Activated CD8-positive, alpha-beta memory T cell treated with anti-CD3 and anti-CD28 coated beads for 24 hours (primary cell): ENCODE data around the gene HS2ST1.
"Not testable (repeated sequence)": the region's sequence is repeated elsewhere in the genome, so short reads cannot be mapped to it uniquely, and the experiment has no call there.

ENCODE experiments used
- DNase-seq: peaks from one replicate; pipeline ENCODE4 v3.0.0-alpha.2; 2020

Gene HS2ST1

GRCh38 chr1:86926883-86927282, 12.4 kb downstream of the HS2ST1 start:
- DNase-seq, result no peak

DNA sequence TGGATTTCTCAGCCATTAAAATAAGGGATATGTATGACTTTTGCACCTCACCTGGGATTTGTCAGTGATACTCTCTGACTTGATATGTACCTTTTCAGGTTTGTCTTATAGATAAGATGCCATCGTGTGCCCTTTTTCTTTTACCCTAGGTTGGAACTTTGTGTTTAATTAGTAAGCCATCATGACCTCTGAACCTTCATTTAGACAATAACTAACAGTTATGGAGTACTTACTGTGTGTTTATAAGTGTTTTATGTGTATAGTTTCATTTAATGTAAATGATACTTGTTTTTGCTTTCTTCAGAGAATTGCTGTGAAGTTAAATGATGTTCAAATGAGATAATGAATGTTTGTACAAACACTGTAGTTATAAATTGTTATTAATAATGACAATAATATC, 14.4 kb downstream of the HS2ST1 start:
- DNase-seq, result no peak

GRCh38 chr1:86933051-86933450, 18.6 kb downstream of the HS2ST1 start:
- DNase-seq, result no peak

- DNase-seq, result no peak
These were observed 19.3 kb downstream of the HS2ST1 start for GRCh38 chr1:86933562-86934377.

- no peak for DNase-seq
These were observed 24.0 kb downstream of the HS2ST1 start for GRCh38 chr1:86938450-86938849.

DNA sequence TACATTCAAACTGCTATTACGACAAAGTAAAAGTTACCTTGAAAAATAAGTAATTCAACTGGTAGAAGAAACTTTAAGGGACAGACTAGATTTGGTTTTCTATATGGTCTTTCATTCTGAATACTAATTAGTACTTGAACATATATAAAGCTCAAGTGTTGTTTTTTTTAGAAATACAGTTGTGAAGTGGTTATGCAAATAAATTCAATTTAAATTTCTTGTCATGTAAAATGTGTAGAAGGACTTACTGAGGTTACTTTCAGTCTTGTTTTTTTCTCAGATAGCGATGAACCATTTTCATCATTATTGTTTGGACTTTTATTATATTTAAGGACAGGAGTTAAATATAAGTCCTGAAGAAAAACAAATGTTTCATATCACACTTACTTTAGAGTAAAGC, 24.4 kb downstream of the HS2ST1 start:
- DNase-seq, result no peak

GRCh38 chr1:86939406-86939805, 25.0 kb downstream of the HS2ST1 start:
- DNase-seq, result no peak

DNA sequence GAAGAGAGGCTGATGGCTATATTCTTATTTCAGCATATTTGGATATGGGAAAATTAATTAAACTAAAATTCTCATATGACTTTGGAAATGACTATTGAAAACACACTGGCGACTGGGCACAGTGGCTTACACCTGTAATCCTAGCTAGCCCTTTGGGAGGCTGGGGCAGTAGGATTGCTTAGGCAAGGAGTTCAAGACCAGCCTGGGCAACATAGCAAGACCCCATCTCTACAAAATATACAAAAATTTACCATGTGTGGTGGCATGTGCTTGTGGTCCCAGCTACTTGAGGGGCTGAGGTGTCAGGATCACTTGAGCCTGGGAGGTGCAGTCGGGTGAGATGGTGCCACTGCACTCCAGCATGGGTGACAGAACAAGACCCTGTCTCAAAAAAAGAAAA, 26.2 kb downstream of the HS2ST1 start:
- no peak for DNase-seq

DNA sequence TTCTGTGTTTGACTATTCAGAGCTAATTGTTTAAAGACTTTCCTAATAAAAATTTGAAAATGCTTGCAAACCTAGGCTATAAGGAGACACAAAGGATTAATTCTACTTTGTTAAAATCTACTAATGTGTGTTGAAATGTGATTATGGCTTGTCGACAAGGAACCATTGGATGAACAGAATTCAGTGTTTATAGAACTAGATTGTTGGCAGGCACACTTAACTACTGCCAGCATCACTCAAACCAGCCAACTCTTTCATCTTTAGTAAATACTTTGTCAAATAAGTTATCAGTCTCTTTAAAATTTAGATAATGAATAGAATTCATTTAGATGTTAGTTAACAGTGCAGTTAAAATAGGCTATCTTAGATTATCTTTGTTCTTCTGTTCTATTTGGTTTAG, 27.6 kb downstream of the HS2ST1 start:
- DNase-seq, result no peak

DNA sequence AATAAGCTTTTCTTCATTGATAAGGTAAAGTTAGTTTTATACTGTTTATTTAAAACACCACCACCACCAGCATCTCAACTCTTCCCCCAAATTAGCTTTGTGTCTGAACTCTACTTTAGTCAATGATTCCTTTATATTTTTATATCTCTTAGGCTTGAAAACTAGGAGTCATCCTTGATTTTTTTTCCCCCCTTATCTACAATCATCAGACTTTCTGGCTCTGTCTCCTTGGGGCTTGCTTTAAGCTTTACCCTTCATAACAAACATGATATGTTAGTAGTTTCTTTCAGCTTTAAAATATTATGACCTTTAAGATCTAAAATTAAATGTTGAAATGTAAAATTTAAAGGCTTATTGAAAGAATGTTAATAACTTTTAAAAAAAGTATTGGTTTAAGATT, 28.3 kb downstream of the HS2ST1 start:
- no peak for DNase-seq

DNA sequence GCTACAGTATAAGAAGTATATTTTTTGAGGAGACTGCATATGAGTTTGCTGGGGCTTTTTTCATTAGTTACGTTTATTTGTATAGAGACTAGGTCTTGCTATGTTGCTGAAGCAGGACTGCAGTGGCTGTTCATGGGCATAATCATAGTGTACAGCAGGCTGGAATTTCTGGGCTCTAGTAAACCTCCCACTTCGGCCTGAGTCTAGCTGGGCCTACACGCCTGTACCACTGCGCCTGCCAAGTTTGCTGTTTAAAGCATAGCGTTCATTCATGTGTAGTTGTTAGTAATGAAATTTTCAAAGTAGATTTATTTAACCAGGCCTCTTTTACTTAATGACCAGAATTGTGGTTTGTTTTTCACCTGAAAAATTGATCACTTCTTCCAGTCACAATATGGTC, 33.8 kb downstream of the HS2ST1 start:
- DNase-seq, result no peak

- no peak for DNase-seq
These were observed 36.4 kb downstream of the HS2ST1 start for GRCh38 chr1:86950712-86951419.

DNA sequence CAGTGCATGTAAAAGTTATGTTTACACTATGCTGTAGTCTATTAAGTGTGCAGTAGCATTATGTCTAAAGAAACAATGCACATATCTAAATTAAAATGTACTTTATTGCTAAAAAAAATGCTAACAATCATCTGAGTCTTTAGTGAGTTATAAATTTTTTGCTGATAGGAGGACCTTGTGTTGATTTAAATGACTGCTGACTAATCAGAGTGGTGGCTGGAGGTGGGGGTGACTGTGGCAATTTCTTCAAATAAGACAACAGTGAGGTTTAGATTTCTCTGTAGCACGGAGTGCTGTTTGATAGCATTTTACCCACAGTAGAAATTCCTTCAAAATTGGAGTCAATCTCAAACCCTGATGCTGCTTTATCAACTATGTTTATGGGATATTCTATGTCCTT, 37.0 kb downstream of the HS2ST1 start:
- DNase-seq, result no peak

- DNase-seq, result no peak
These were observed 38.7 kb downstream of the HS2ST1 start for GRCh38 chr1:86953167-86953566.

DNA sequence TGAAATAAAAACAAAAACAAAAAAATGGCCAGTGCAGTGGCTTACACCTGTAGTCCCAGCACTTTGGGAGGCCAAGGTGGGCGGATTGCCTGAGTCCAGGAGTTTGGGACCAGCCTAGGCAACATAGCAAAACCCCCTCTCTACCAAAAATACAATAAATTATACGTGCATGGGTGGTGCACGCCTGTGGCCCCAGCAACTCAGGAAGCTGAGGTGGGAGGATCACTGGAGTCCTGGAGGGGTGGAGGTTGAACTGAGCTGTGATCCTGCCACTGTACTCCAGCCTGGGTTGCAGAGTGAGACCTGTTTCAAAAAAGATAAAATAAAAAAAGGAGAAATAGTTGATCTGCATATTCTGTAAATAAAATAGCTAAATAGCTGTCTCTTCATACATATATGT, 41.2 kb downstream of the HS2ST1 start:
- DNase-seq, result no peak

DNA sequence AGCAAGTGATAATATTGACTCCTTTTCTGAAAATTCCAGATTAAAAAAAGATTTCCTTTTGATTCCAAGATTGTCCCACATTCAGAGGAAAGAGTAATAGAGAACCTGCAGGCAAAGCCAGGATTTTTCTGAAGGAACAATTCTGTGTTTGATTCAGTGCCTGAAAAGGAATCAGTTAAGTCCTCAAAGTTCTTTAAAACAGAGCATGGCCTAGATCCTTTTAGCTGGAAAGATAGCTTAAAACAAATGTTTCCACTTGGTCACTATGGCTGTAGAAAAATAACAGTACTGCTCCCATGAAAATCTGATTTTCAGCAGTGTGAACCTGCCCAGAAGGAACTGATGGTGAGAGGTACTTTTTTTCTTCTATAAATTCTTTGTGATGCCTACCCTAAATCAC, 41.8 kb downstream of the HS2ST1 start:
- DNase-seq, result no peak

GRCh38 chr1:86957221-86957620, 42.8 kb downstream of the HS2ST1 start:
- no peak for DNase-seq

GRCh38 chr1:86960548-86960947, 46.1 kb downstream of the HS2ST1 start:
- no peak for DNase-seq

- not testable (repeated sequence) for DNase-seq
These were observed 49.4 kb downstream of the HS2ST1 start for GRCh38 chr1:86963841-86964240.

GRCh38 chr1:86965012-86965826, 50.8 kb downstream of the HS2ST1 start:
- no peak for DNase-seq

DNA sequence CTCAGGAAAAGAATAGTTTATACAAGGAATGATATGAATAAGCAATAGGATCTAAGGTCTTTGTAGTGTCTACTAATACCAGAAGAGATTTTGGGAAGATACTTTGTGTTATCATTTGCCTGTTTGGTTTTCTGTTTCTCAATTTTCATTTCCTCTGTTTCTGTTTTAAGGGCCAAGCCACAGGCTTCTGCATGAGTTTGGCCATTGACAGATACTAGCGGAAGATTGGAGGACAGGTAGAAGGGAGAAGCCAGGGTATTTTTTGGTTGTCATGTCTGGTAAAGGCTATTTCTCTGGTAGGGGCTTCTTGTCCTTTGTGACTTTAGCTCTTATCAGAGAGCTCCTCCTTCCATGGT, 51.4 kb downstream of the HS2ST1 start:
- no peak for DNase-seq

DNA sequence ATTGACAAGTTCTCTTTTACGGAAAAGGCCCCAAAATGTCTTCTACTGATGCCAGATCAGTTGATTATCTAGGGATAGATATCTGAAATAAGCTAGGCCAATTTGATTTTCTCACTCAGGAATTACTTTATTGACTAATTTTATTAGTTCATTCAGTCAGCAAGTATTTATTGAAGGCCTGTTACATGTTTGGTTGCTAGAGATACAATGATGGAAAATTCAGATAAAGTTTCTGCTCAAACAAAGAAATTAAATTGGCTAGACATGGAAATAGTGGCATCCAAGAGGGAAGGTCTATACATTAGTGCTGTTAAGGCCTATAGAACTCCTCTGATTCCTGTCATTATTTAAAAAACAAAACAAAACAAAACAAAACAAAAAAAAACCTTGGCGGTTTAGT, 56.5 kb downstream of the HS2ST1 start:
- no peak for DNase-seq

- no peak for DNase-seq
These were observed 57.3 kb downstream of the HS2ST1 start for GRCh38 chr1:86971778-86972177.

GRCh38 chr1:86972262-86972661, 57.8 kb downstream of the HS2ST1 start:
- DNase-seq, result no peak
